HepG2 (cell line): ENCODE data around the gene SLC2A10. TPM values are rescaled to one million over a fixed set of nuclear protein-coding genes. Genes with fewer than 3 reads are reported as not detected.

Experiments
- ATAC-seq: fragments of 200-7000 bp; cut with Tn5 transposase; 3 replicates; pipeline ENCODE4 v1.9.1; 2020; ENCODE audit warnings: mild to moderate bottlenecking, moderate library complexity
- BruUV-seq: library from RNA; stranded (reverse); fragments of 400-500 nt; replicated peaks from 2 replicates; lab custom pipeline; 2021; lab: Mats Ljungman, UMichigan
- CTCF ChIA-PET: fragments of 300-600 bp; formaldehyde crosslinking; extraction: SDS; loops from one replicate; lab custom pipeline; 2021; ENCODE audit warnings: low total read pairs, inconsistent platforms, low intra/inter-chr PET ratio; lab: Yijun Ruan, JAX
- POLR2A ChIA-PET: fragments of 350-600 bp; sonication (Branson Sonifier 250); formaldehyde crosslinking; loops from one replicate; lab custom pipeline; 2020; ENCODE audit warnings: antibody characterized with exemption, inconsistent platforms; lab: Yijun Ruan, JAX
- DNase-seq: peaks from one replicate; pipeline ENCODE4 v3.0.0-alpha.2; 2015; ENCODE audit warnings: low spot score
- FAIRE-seq: peaks from 3 replicates; lab custom pipeline; 2011; peaks lifted over from hg19 to GRCh38; lab: Jason Lieb, UNC
- H2AFZ ChIP-seq: one replicate; pipeline ENCODE4 v1.6.1; 2011; ENCODE audit warnings: low read length, inconsistent platforms
- H3K27ac ChIP-seq: fragments of 300-600 bp; 3 replicates; pipeline ENCODE4 v1.8.0; 2011; ENCODE audit warnings: mixed run types, mild to moderate bottlenecking, mixed read lengths, low read length, inconsistent platforms; ENCODE audit not compliant: insufficient read depth; ENCODE audit errors: extremely low read length
- H3K27me3 ChIP-seq, 2 experiments: fragments of 200-600 bp in 1 of 2; 2 replicates in 1 of 2; 3 replicates in 1 of 2; pipeline versions ENCODE4 v1.6.0 to v1.8.0; 2011; ENCODE audit warnings: low read length in 2 of 2, mild to moderate bottlenecking in 2 of 2, moderate library complexity in 2 of 2, inconsistent platforms in 1 of 2; ENCODE audit not compliant: insufficient read depth in 2 of 2, control insufficient read depth in 1 of 2
- H3K36me3 ChIP-seq, 2 experiments: fragments of 200-600 bp in 1 of 2; replicated peaks in 1 of 2; 2 replicates in 1 of 2; 3 replicates in 1 of 2; pipeline versions ENCODE4 v1.5.1 to v1.8.0; 2011; ENCODE audit warnings: low read length in 2 of 2, inconsistent platforms in 1 of 2; ENCODE audit not compliant: insufficient read depth in 2 of 2, control insufficient read depth in 1 of 2
- H3K4me1 ChIP-seq: 2 replicates; pipeline ENCODE4 v1.5.1; 2012; ENCODE audit warnings: low read length, inconsistent platforms; ENCODE audit not compliant: insufficient read depth
- H3K4me2 ChIP-seq: 2 replicates; pipeline ENCODE4 v1.6.0; 2011; ENCODE audit warnings: low read depth, low read length, inconsistent platforms
- H3K4me3 ChIP-seq, 3 experiments: fragments of 200-600 bp in 1 of 3; sonication (generic), shearing (Covaris generic) in 1 of 3; replicated peaks in 1 of 3; 2 replicates each; pipeline ENCODE4 v1.5.1; 2011 to 2016; ENCODE audit warnings: low read length in 3 of 3, inconsistent platforms in 2 of 3, low read depth in 2 of 3, mild to moderate bottlenecking in 2 of 3, control low read depth in 1 of 3, mixed read lengths in 1 of 3; ENCODE audit not compliant: insufficient read depth in 1 of 3
- H3K79me2 ChIP-seq: one replicate; pipeline ENCODE4 v1.6.1; 2011; ENCODE audit warnings: low read length, inconsistent platforms; ENCODE audit not compliant: insufficient read depth
- H3K9ac ChIP-seq: 2 replicates; pipeline ENCODE4 v1.6.0; 2011; ENCODE audit warnings: mild to moderate bottlenecking, low read depth, low read length, inconsistent platforms; ENCODE audit not compliant: insufficient read depth
- H3K9me3 ChIP-seq: 2 replicates; pipeline ENCODE4 v1.5.1; 2012; ENCODE audit warnings: mild to moderate bottlenecking, low read length
- H4K20me1 ChIP-seq: 2 replicates; pipeline ENCODE4 v1.6.0; 2011; ENCODE audit warnings: inconsistent platforms, mild to moderate bottlenecking, low read length, moderate library complexity; ENCODE audit not compliant: insufficient read depth
- CREB1 ChIP-seq, 2 experiments: fragments of 450-650 bp in 1 of 2; IDR thresholded peaks; 2 replicates each; pipeline ENCODE4 v1.6.1; 2016 to 2017; ENCODE audit warnings: control low read depth in 1 of 2, mild to moderate bottlenecking in 1 of 2, missing compliant biosample characterization in 1 of 2, missing genetic modification characterization in 1 of 2
- E2F5 ChIP-seq: sonication (generic); formaldehyde crosslinking; conservative IDR thresholded peaks from 2 replicates; pipeline ENCODE4 v1.4.0; 2020; ENCODE audit warnings: missing genetic modification reagents
- MXI1 ChIP-seq: IDR thresholded peaks from 3 replicates; pipeline ENCODE4 v1.6.1; 2012; ENCODE audit warnings: low read depth, low read length, inconsistent platforms, borderline replicate concordance
- NFE2L2 ChIP-seq: fragments of 150-350 bp; IDR thresholded peaks from 2 replicates; pipeline ENCODE4 v1.6.1; 2014; ENCODE audit warnings: low read length
- ZBTB40 ChIP-seq, 2 experiments: fragments of 450-650 bp in 1 of 2; sonication (generic) in 1 of 2; formaldehyde crosslinking in 1 of 2; IDR thresholded peaks; 2 replicates each; pipeline versions ENCODE4 v1.6.1 to v1.8.0; 2016 to 2022; ENCODE audit warnings: antibody characterized with exemption in 1 of 2, mild to moderate bottlenecking in 1 of 2, missing genetic modification reagents in 1 of 2
- WGBS: methylation state at CpG from one replicate; pipeline ENCODE4 v1.1.6; 2017; ENCODE audit warnings: low lambda C conversion rate; 5-methylcytosine and 5-hydroxymethylcytosine counted together
- in situ Hi-C: cut with HindIII; loops from 2 replicates; pipeline ENCODE4 v1.10.0; 2017; ENCODE audit warnings: low pct_unique_long_range_greater_than_20kb; ENCODE audit not compliant: extremely low pct_ligation_motif_present
- intact Hi-C: fragments of 100-400 bp; cut with micrococcal nuclease; formaldehyde crosslinking; loops from one replicate; pipeline ENCODE4 v1.10.0; 2022; ENCODE audit not compliant: unreplicated experiment
- polyA plus RNA-seq, 8 experiments: library from polyadenylated mRNA; depleted of rRNA in 3 of 8; stranded (reverse) in 7 of 8; unstranded in 1 of 8; fragments of >200 nt; fragmentation: Illumina TruSeq in 4 of 8; extraction: Trizol in 4 of 8; gene quantifications; 2 replicates each; pipeline versions ENCODE4 v1.2.1 to v1.2.3, GENCODE V29; 2011 to 2016; ENCODE audit warnings: low read depth in 4 of 8, missing spikeins in 1 of 8, mixed read lengths in 1 of 8; ENCODE audit not compliant: insufficient read depth in 1 of 8
- total RNA-seq, 5 experiments: library from RNA; depleted of rRNA; stranded (reverse); fragments of >200 nt; fragmentation: Illumina TruSeq; extraction: Trizol; gene quantifications; 2 replicates each; pipeline ENCODE4 v1.2.3, GENCODE V29; 2016; ENCODE audit warnings: low read depth in 1 of 5

Gene SLC2A10
- total and polyA plus RNA-seq, 2 of the 13 experiments (the other 11 are each of a cell fraction or from before 2014, with no cell fraction given) = 16.0 to 18.4 TPM

GRCh38 chr20:46775806-46776205, 66.4 kb downstream of the SLC2A10 start:
- H3K79me2 ChIP-seq = no peaks in the 10 kb centered on the region
- 56% methylated on average over 1 of the region's 1 CpG for WGBS
- ATAC-seq = no peak
- no peaks in the 10 kb centered on the region for H4K20me1 ChIP-seq
- H3K4me2 ChIP-seq = no peak overlapping the region
- intact Hi-C loops = no loop called here
- H3K4me3 ChIP-seq = no peak overlapping the region
- H3K27me3 ChIP-seq = peaks cover 8 to 49% of the 10 kb centered on the region in 2 experiments; a peak in 4 of 5 replicates
- POLR2A ChIA-PET = no interaction called here
- no peak for DNase-seq
- BruUV-seq = no TSS peak
- H3K27ac ChIP-seq = no peak overlapping the region
- no peaks in the 10 kb centered on the region for H3K9me3 ChIP-seq
- H3K9ac ChIP-seq = no peak overlapping the region
- TF ChIP-seq MXI1 (no peak), ZBTB40 (IDR thresholded peaks at IDR 0.05) (no peak), ZBTB40 (CRISPR knock-in tag; IDR thresholded peaks at IDR 0.05) (no peak), CREB1 (IDR thresholded peaks at IDR 0.05) (0 out of 2 replicates have a peak, but pooled peaks have one; percentile 28), CREB1 (CRISPR knock-in tag; IDR thresholded peaks at IDR 0.05) (no peak), E2F5 (CRISPR knock-in tag) (no peak), NFE2L2 (no peak)
- TF ChIP-seq, all 625 proteins: peak for 1
- Histone ChIP-seq H3K4me1 (peaks cover 18% of the 10 kb centered on the region), H3K36me3 (no peaks in the 10 kb centered on the region), H2AFZ (no peak overlapping the region)
- CTCF ChIA-PET = interaction anchor here (0.6 kb wide), 1 partner anchor 375 kb away, joined by 3 read pairs; no protein-coding TSS in a partner anchor
- no peak for FAIRE-seq
- in situ Hi-C loops = no loop called here
